Retinal pigment epithelial cell (primary cell): ENCODE results near the gene TMPRSS2.

Experiments used
- DNase-seq: peaks from one replicate; pipeline ENCODE4 v3.0.0-alpha.2; 2010; ENCODE audit warnings: low read depth
- H3K4me3 ChIP-seq: 2 replicates; pipeline ENCODE4 v1.5.1; 2011; ENCODE audit warnings: mild to moderate bottlenecking, low read length, control low read depth, moderate library complexity
- CTCF ChIP-seq: conservative IDR thresholded peaks from 2 replicates; pipeline ENCODE4 v1.5.1; 2011; ENCODE audit warnings: low read depth, low read length, control low read depth, inconsistent platforms

The TMPRSS2 gene

GRCh38 chr21:41523175-41523574 is 15.2 kb upstream of the TMPRSS2 start:
- no peak for DNase-seq
- no peak for TF ChIP-seq CTCF
- no peak overlapping the region for H3K4me3 ChIP-seq

- H3K4me3 ChIP-seq, result no peak overlapping the region
- DNase-seq, result no peak
- TF ChIP-seq CTCF, result no peak
Observed at GRCh38 chr21:41521489-41522027, 13.6 kb upstream of the TMPRSS2 start.

- no peak overlapping the region for H3K4me3 ChIP-seq
- no peak for DNase-seq
Observed at GRCh38 chr21:41520560-41521442, 12.8 kb upstream of the TMPRSS2 start.

GRCh38 chr21:41519806-41520559 is 12.0 kb upstream of the TMPRSS2 start:
- no peak for DNase-seq
- TF ChIP-seq CTCF, result no peak
- no peak overlapping the region for H3K4me3 ChIP-seq

More at GRCh38 chr21:41520560-41521442, 12.8 kb upstream of the TMPRSS2 start:
- TF ChIP-seq CTCF, result no peak

- H3K4me3 ChIP-seq, result no peak overlapping the region
- no peak for DNase-seq
- no peak for TF ChIP-seq CTCF
Observed at GRCh38 chr21:41518757-41519156, 10.8 kb upstream of the TMPRSS2 start.

- TF ChIP-seq CTCF, result no peak
- H3K4me3 ChIP-seq, result no peak overlapping the region
- no peak for DNase-seq
Observed at GRCh38 chr21:41511858-41512257, 3.9 kb upstream of the TMPRSS2 start.
